Left lung (tissue), 10 donors: ENCODE data around the gene FYN. TPM values are rescaled to one million over a fixed set of nuclear protein-coding genes. Genes with fewer than 3 reads are reported as not detected.
A peak's percentile ranks its signal among the peaks of the same experiment; 100 is the strongest.

Source experiments
- ATAC-seq: fragments of 200-7000 bp; cut with Tn5 transposase; one replicate; pipeline ENCODE4 v1.9.1; 2020; ENCODE audit warnings: moderate library complexity
- DNase-seq, 4 donors: peaks; one replicate each; pipeline ENCODE4 v3.0.0-alpha.2; 2013 to 2020
- H3K27ac ChIP-seq, 2 donors: fragments of 200-600 bp; sonication (generic) in 1 of 2; one replicate each; pipeline versions ENCODE4 v1.5.0 to v1.8.0; 2020 to 2021
- H3K27me3 ChIP-seq, 2 donors: fragments of 200-600 bp; sonication (generic) in 1 of 2; one replicate each; pipeline versions ENCODE4 v1.5.0 to v1.8.0; 2020 to 2021
- H3K36me3 ChIP-seq, 2 donors: fragments of 200-600 bp; sonication (generic) in 1 of 2; one replicate each; pipeline versions ENCODE4 v1.5.0 to v1.8.0; 2020 to 2021
- H3K4me1 ChIP-seq, 2 donors: fragments of 200-600 bp; one replicate each; pipeline ENCODE4 v1.8.0; 2021
- H3K4me3 ChIP-seq, 2 donors: fragments of 200-600 bp; sonication (generic) in 1 of 2; one replicate each; pipeline versions ENCODE4 v1.5.0 to v1.8.0; 2020 to 2021; ENCODE audit warnings: mild to moderate bottlenecking in 1 of 2
- H3K9me3 ChIP-seq, 2 donors: fragments of 200-600 bp; sonication (generic) in 1 of 2; one replicate each; pipeline versions ENCODE4 v1.5.0 to v1.8.0; 2020 to 2021
- intact Hi-C, 2 donors: fragments of 100-400 bp; cut with DNase I; formaldehyde crosslinking; loops; one replicate each; pipeline versions ENCODE4 v1.11.2 to v1.14.2; 2022
- polyA plus RNA-seq, 6 donors: library from polyadenylated mRNA; unstranded; fragments of 120-200 nt; gene quantifications; one replicate each; pipeline ENCODE4 v1.2.1, GENCODE V29; 2013; ENCODE audit not compliant: insufficient read length in 6 of 6
- total RNA-seq, 2 donors: library from RNA; stranded (reverse); fragmentation: NEBNext Ultra II Directional; extraction: Animal tissue kit (Norgen Biotek cat#: 25700); gene quantifications; one replicate each; pipeline ENCODE4 v1.2.1, GENCODE V29; 2021
- TF ChIP-seq, protein P1 (sequence below), 2 donors: fragments of 200-600 bp; sonication (generic) in 1 of 2; IDR thresholded peaks; one replicate each; pipeline versions ENCODE4 v1.5.0 to v1.8.0; 2021; ENCODE audit warnings: antibody characterized with exemption in 2 of 2
- donor health status: DM: no; HTN: yes; CAD: no.
- donor health status: DM: no; HTN: no; CAD: no.

FYN gene
- total and polyA plus RNA-seq, 8 donors, result 58.8 to 165 (median 144) TPM

DNA sequence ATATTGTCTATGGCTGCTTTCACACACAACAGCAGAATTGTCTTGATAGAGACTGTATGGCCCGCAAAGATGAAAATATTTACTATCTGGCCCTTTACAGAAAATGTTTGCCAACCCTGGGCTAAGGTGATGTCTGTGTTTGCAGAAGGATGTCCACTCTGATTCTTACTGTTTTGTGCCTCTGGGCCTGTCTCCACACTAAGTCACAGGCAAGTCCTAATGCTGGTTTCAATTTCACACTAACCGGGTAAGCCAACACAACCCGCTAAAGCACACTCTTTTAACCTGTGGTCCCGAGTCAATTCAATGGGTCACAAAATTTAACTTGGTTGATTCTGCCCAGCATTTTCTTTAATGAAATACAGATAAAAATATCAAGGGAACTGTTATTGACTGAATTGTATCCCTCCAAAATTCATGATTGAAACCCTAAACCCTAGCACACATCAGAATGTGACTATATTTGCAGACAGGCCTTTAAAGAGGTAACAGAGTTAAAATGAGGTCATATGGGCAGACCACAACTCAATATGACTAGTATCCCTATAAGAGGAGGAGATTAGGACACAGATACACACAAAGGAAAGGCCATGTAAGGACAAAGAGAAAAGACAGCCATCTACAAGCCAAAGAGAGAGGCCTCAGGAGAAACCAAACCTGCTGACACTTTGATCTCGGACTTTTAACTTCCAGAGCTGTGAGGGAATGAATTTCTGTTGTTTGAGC, 78.4 kb downstream of the FYN start:
- DNase-seq, result no peak
- TF ChIP-seq, protein P1, sequence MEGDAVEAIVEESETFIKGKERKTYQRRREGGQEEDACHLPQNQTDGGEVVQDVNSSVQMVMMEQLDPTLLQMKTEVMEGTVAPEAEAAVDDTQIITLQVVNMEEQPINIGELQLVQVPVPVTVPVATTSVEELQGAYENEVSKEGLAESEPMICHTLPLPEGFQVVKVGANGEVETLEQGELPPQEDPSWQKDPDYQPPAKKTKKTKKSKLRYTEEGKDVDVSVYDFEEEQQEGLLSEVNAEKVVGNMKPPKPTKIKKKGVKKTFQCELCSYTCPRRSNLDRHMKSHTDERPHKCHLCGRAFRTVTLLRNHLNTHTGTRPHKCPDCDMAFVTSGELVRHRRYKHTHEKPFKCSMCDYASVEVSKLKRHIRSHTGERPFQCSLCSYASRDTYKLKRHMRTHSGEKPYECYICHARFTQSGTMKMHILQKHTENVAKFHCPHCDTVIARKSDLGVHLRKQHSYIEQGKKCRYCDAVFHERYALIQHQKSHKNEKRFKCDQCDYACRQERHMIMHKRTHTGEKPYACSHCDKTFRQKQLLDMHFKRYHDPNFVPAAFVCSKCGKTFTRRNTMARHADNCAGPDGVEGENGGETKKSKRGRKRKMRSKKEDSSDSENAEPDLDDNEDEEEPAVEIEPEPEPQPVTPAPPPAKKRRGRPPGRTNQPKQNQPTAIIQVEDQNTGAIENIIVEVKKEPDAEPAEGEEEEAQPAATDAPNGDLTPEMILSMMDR (IDR thresholded peaks at IDR 0.05), result no peak
- Histone ChIP-seq H3K27me3 (no peaks in the 10 kb centered on the region), H3K27ac (no peak overlapping the region), H3K4me1 (peaks cover 0 to 14% of the 10 kb centered on the region in 2 donors), H3K36me3 (no peaks in the 10 kb centered on the region), H3K9me3 (no peaks in the 10 kb centered on the region), H3K4me3 (no peak overlapping the region)
- intact Hi-C loops, result no loop called here
- no peak for ATAC-seq

GRCh38 chr6:111794300-111794699, 79.0 kb downstream of the FYN start:
- intact Hi-C loops, result no loop called here
- H3K4me1 ChIP-seq, result peaks cover 0 to 14% of the 10 kb centered on the region in 2 donors
- TF ChIP-seq, protein P1 (IDR thresholded peaks at IDR 0.05), result no peak
- DNase-seq (no peak), ATAC-seq (no peak)
- H3K27me3 ChIP-seq, result no peaks in the 10 kb centered on the region
- no peak overlapping the region for H3K27ac ChIP-seq
- H3K9me3 ChIP-seq, result no peaks in the 10 kb centered on the region
- H3K4me3 ChIP-seq, result no peak overlapping the region
- H3K36me3 ChIP-seq, result no peaks in the 10 kb centered on the region

GRCh38 chr6:111793711-111794111, 79.5 kb downstream of the FYN start:
- Histone ChIP-seq H3K4me1 (peaks cover 0 to 19% of the 10 kb centered on the region in 2 donors), H3K9me3 (no peaks in the 10 kb centered on the region), H3K36me3 (no peaks in the 10 kb centered on the region), H3K27me3 (no peaks in the 10 kb centered on the region), H3K27ac (no peak overlapping the region), H3K4me3 (no peak overlapping the region)
- DNase-seq (peak in 1 of 4 donors; percentile 43), ATAC-seq (no peak)
- intact Hi-C loops, result no loop called here
- TF ChIP-seq, protein P1 (IDR thresholded peaks at IDR 0.05), result no peak

DNA sequence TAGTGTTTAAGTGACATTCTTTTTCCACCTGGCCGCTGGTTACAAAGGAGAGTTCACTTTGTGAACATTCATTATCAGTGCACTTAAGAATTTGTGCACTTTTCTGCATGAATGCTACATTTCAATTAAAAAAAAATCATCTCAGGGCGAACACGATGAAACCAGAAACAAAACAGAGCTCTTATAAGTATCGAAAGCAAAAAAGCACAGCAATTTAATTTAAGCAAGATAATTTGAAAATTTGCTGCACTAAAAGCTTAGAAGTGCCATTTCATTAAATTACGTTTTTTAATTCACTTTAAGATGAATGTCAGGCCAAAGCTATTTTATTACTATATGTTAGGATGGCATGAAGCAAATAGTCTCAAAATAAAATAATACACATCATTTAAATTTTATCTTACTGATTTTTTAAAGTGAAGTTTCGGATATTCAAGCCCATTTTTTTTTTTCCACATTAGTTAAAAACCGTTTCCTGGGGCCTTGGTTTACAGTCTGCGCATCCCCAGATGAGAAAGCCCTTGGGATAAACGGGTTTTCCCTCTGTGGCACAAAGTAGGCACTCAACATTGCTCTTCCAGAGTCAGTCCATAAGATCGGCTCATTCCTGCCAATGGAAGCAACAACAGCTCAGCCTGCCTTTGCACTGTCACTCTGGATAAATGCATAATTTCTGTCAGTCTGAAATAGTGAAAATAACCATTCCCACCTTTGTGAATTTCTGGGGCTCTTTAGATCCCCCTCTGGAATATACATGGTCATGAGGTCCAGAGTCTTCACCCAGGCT, 80.1 kb downstream of the FYN start:
- no peaks in the 10 kb centered on the region for H3K36me3 ChIP-seq
- DNase-seq (no peak), ATAC-seq (no peak)
- H3K4me3 ChIP-seq, result no peak overlapping the region
- H3K27me3 ChIP-seq, result no peaks in the 10 kb centered on the region
- peaks cover 3 to 22% of the 10 kb centered on the region in 2 donors for H3K4me1 ChIP-seq
- TF ChIP-seq, protein P1 (IDR thresholded peaks at IDR 0.05), result no peak
- H3K27ac ChIP-seq, result no peak overlapping the region
- intact Hi-C loops, result no loop called here
- no peaks in the 10 kb centered on the region for H3K9me3 ChIP-seq

GRCh38 chr6:111792241-111792640, 81.0 kb downstream of the FYN start:
- H3K27ac ChIP-seq, result no peak overlapping the region
- DNase-seq, result no peak

More at GRCh38 chr6:111792241-111792640, 81.0 kb downstream of the FYN start:
- TF ChIP-seq, protein P1 (IDR thresholded peaks at IDR 0.05), result no peak
- Histone ChIP-seq H3K9me3 (no peaks in the 10 kb centered on the region), H3K27me3 (no peaks in the 10 kb centered on the region), H3K4me1 (peaks cover 3 to 22% of the 10 kb centered on the region in 2 donors), H3K4me3 (no peak overlapping the region), H3K36me3 (no peaks in the 10 kb centered on the region)
- intact Hi-C loops, result no loop called here
- ATAC-seq, result no peak
